Measurements from ENCODE around the gene UBTF. TPM values are rescaled to one million over a fixed set of nuclear protein-coding genes. Genes with fewer than 3 reads are reported as not detected.

Gene UBTF
- total RNA-seq, 3 donors from 2014 or later (not counting 1 experiment from before 2014, with no cell fraction given), result 132 to 169 (median 168) TPM

GRCh38 chr17:44155488-44155887, 64.0 kb downstream of the UBTF start:
- intact Hi-C loops (cut with micrococcal nuclease), result no loop called here
- H3K4me1 Mint-ChIP-seq, result no peaks in the 10 kb centered on the region

More at GRCh38 chr17:44155488-44155887, 64.0 kb downstream of the UBTF start:
- H3K27ac Mint-ChIP-seq, result no peak overlapping the region
- 98% methylated on average over 2 of the region's 2 CpGs for WGBS (ENCODE audit: insufficient coverage)
- TF ChIP-seq CTCF (IDR thresholded peaks at IDR 0.05), result no peak
- H3K27me3 Mint-ChIP-seq (ENCODE audit: low read depth in 2 of 2), result no peaks in the 10 kb centered on the region
- no peaks in the 10 kb centered on the region for H3K9me3 Mint-ChIP-seq
- H3K4me1 ChIP-seq (ENCODE audit: control insufficient read depth, insufficient read depth, low read length), result no peaks in the 10 kb centered on the region
- H3K4me3 ChIP-seq (ENCODE audit: low read length), result no peak overlapping the region
- no peaks in the 10 kb centered on the region for H3K36me3 Mint-ChIP-seq
- no peak overlapping the region for H3K4me3 Mint-ChIP-seq
- DNase-seq, result no peak
- no peak overlapping the region for H3K27ac ChIP-seq (ENCODE audit: low read length)
- no peak for ATAC-seq
- H3K9me3 ChIP-seq (ENCODE audit: control insufficient read depth, insufficient read depth, low read length), result no peaks in the 10 kb centered on the region
- no peaks in the 10 kb centered on the region for H3K36me3 ChIP-seq (ENCODE audit: control insufficient read depth, insufficient read depth, low read length)
- H3K27me3 ChIP-seq (ENCODE audit: control insufficient read depth, insufficient read depth, low read length), result no peaks in the 10 kb centered on the region

Other genes starting within 250 kb of the UBTF start
- gene NAGS, start 215.1 kb downstream of the UBTF start, total RNA-seq, result 1 to 10 TPM in 2 of 3 donors, under 1 TPM in 1; 0.92 to 1.7 (median 1.1) TPM
- gene TMEM101, start 204.7 kb downstream of the UBTF start, total RNA-seq, result 10 to 100 TPM; 11.3 to 13.9 (median 11.5) TPM
- 10 to 100 TPM; 46.9 to 54.0 (median 51.8) TPM for gene LSM12, start 153.0 kb downstream of the UBTF start, total RNA-seq
- 10 to 100 TPM; 18.2 to 21.7 (median 20.6) TPM for gene G6PC3, start 148.9 kb downstream of the UBTF start, total RNA-seq
- gene HDAC5, start 96.0 kb downstream of the UBTF start, total RNA-seq, result 100 to 1,000 TPM in 1 of 3 donors, 10 to 100 TPM in 2; 79.2 to 100 (median 91.9) TPM
- 1 to 10 TPM; 1.9 to 4.4 (median 2.4) TPM for gene HROB, start 77.7 kb downstream of the UBTF start, total RNA-seq
- not detected for gene ASB16, start 49.0 kb downstream of the UBTF start, total RNA-seq
- gene TMUB2, start 32.7 kb downstream of the UBTF start, total RNA-seq, result 10 to 100 TPM; 40.4 to 48.2 (median 41.0) TPM
- gene ATXN7L3, start 19.8 kb downstream of the UBTF start, total RNA-seq, result 100 to 1,000 TPM in 2 of 3 donors, 10 to 100 TPM in 1; 87.6 to 112 (median 109) TPM
- not detected for gene SLC4A1, start 48.5 kb upstream of the UBTF start, total RNA-seq
- under 1 TPM in 2 of 3 donors, not detected in 1; 0.31 to 0.48 TPM for gene RUNDC3A, start 88.9 kb upstream of the UBTF start, total RNA-seq
- 100 to 1,000 TPM in 1 of 3 donors, 10 to 100 TPM in 2; 82.4 to 105 (median 97.9) TPM for gene SLC25A39, start 105.1 kb upstream of the UBTF start, total RNA-seq
- gene GRN, start 125.6 kb upstream of the UBTF start, total RNA-seq, result 10 to 100 TPM; 42.4 to 69.8 (median 55.6) TPM
- under 1 TPM; 0.20 to 0.43 (median 0.24) TPM for gene FAM171A2, start 144.2 kb upstream of the UBTF start, total RNA-seq
- 10 to 100 TPM in 2 of 3 donors, 1 to 10 TPM in 1; 8.8 to 32.9 (median 32.6) TPM for gene ITGA2B, start 170.0 kb upstream of the UBTF start, total RNA-seq

Data from natural killer cell (primary cell).